H1 (cell line): ENCODE data around the gene FAM170B. TPM values are rescaled to one million over a fixed set of nuclear protein-coding genes. Genes with fewer than 3 reads are reported as not detected.

Experiments
- CTCF ChIA-PET: fragments of 300-600 bp; sonication (Branson Sonifier 250); formaldehyde crosslinking; loops from one replicate; lab custom pipeline; 2021; ENCODE audit not compliant: partially characterized antibody; lab: Charles Lee
- POLR2A ChIA-PET: fragments of 300-600 bp; sonication (Branson Sonifier 250); formaldehyde crosslinking; loops from one replicate; lab custom pipeline; 2021; ENCODE audit warnings: inconsistent platforms; ENCODE audit not compliant: partially characterized antibody; lab: Charles Lee
- DNase-seq, 2 experiments: peaks; one replicate each; pipeline versions ENCODE4 v3.0.0 to v3.0.0-alpha.2; 2010 to 2022; ENCODE audit warnings: low spot score in 2 of 2, low read depth in 1 of 2, mixed read lengths in 1 of 2
- FAIRE-seq: peaks from 2 replicates; lab custom pipeline; 2011; peaks lifted over from hg19 to GRCh38; lab: Jason Lieb, UNC
- H2AFZ ChIP-seq: 2 replicates; pipeline ENCODE4 v1.8.1; 2012; ENCODE audit warnings: low read length, inconsistent platforms
- H2AK5ac ChIP-seq: 2 replicates; pipeline ENCODE4 v1.6.1; 2013; ENCODE audit warnings: low read depth, low read length
- H2BK120ac ChIP-seq: replicated peaks from 2 replicates; pipeline ENCODE3; 2013; ENCODE audit warnings: low read depth, low read length, inconsistent platforms
- H2BK12ac ChIP-seq: 2 replicates; pipeline ENCODE4 v1.6.1; 2013; ENCODE audit warnings: low read depth, low read length
- H2BK15ac ChIP-seq: 2 replicates; pipeline ENCODE4 v1.6.1; 2013; ENCODE audit warnings: low read length
- H2BK20ac ChIP-seq: 2 replicates; pipeline ENCODE4 v1.6.1; 2013; ENCODE audit warnings: low read length
- H2BK5ac ChIP-seq: 2 replicates; pipeline ENCODE4 v1.6.1; 2013; ENCODE audit warnings: low read depth, low read length
- H3K14ac ChIP-seq: 2 replicates; pipeline ENCODE4 v1.6.1; 2013; ENCODE audit warnings: inconsistent platforms; ENCODE audit not compliant: insufficient read length
- H3K18ac ChIP-seq: 2 replicates; pipeline ENCODE4 v1.6.1; 2013; ENCODE audit warnings: low read length; ENCODE audit errors: extremely low read depth
- H3K23ac ChIP-seq: 2 replicates; pipeline ENCODE4 v1.6.1; 2013; ENCODE audit warnings: inconsistent platforms; ENCODE audit not compliant: insufficient read length
- H3K23me2 ChIP-seq: 2 replicates; pipeline ENCODE4 v1.6.1; 2013; ENCODE audit warnings: low read depth, low read length
- H3K27ac ChIP-seq: 2 replicates; pipeline ENCODE4 v1.6.1; 2011; ENCODE audit warnings: low read depth, low read length, inconsistent platforms
- H3K27me3 ChIP-seq, 4 experiments: replicated peaks in 1 of 4; 1 replicate in 1 of 4; 2 replicates in 3 of 4; pipeline versions ENCODE4 v1.6.1 to v1.8.1; 2011 to 2013; ENCODE audit warnings: low read length in 3 of 4, mild to moderate bottlenecking in 3 of 4, inconsistent platforms in 2 of 4, mixed read lengths in 2 of 4, moderate library complexity in 1 of 4; ENCODE audit not compliant: control insufficient read depth in 3 of 4, insufficient read depth in 3 of 4; ENCODE audit errors: extremely low read depth in 1 of 4
- H3K36me3 ChIP-seq, 4 experiments: 2 replicates each; pipeline versions ENCODE4 v1.6.1 to v1.8.1; 2011 to 2013; ENCODE audit warnings: mild to moderate bottlenecking in 4 of 4, low read length in 3 of 4, moderate library complexity in 2 of 4, control low read depth in 1 of 4, inconsistent platforms in 1 of 4; ENCODE audit not compliant: insufficient read depth in 4 of 4, control insufficient read depth in 2 of 4
- H3K4ac ChIP-seq: replicated peaks from 2 replicates; pipeline ENCODE3; 2013; ENCODE audit warnings: low read length, low read depth, mixed read lengths, inconsistent platforms; ENCODE audit not compliant: insufficient read length
- H3K4me1 ChIP-seq, 4 experiments: replicated peaks in 1 of 4; 1 replicate in 1 of 4; 2 replicates in 3 of 4; pipeline versions ENCODE4 v1.6.1 to v1.8.1; 2011 to 2013; ENCODE audit warnings: low read length in 3 of 4, inconsistent platforms in 2 of 4, mixed read lengths in 1 of 4; ENCODE audit not compliant: insufficient read depth in 4 of 4, control insufficient read depth in 3 of 4
- H3K4me2 ChIP-seq, 2 experiments: 2 replicates each; pipeline versions ENCODE4 v1.6.1 to v1.8.1; 2011 to 2013; ENCODE audit warnings: low read depth in 2 of 2, low read length in 2 of 2, control low read depth in 1 of 2, inconsistent platforms in 1 of 2, mild to moderate bottlenecking in 1 of 2; ENCODE audit not compliant: insufficient read depth in 1 of 2
- H3K4me3 ChIP-seq, 4 experiments: fragments of 200-600, 300-600 bp in 1 of 4; sonication (generic), shearing (Covaris generic), sonication (Bioruptor Twin) in 1 of 4; 2 replicates each; pipeline versions ENCODE4 v1.5.1 to v1.8.1; 2011 to 2016; ENCODE audit warnings: low read length in 4 of 4, low read depth in 3 of 4, control low read depth in 2 of 4, inconsistent platforms in 2 of 4, mild to moderate bottlenecking in 2 of 4, mixed read lengths in 1 of 4, moderate library complexity in 1 of 4; ENCODE audit not compliant: insufficient read depth in 2 of 4; ENCODE audit errors: extremely low read depth in 1 of 4
- H3K56ac ChIP-seq: replicated peaks from 2 replicates; pipeline ENCODE3; 2013; ENCODE audit warnings: low read depth, mild to moderate bottlenecking, mixed read lengths, low read length, inconsistent platforms; ENCODE audit not compliant: insufficient read length
- H3K79me1 ChIP-seq: 2 replicates; pipeline ENCODE4 v1.6.1; 2013; ENCODE audit warnings: low read depth, low read length, control low read depth
- H3K79me2 ChIP-seq, 2 experiments: 2 replicates each; pipeline versions ENCODE4 v1.6.1 to v1.8.1; 2012 to 2013; ENCODE audit warnings: low read length in 2 of 2, mild to moderate bottlenecking in 2 of 2, inconsistent platforms in 1 of 2; ENCODE audit not compliant: insufficient read depth in 2 of 2, control insufficient read depth in 1 of 2
- H3K9ac ChIP-seq, 4 experiments: replicated peaks in 1 of 4; 1 replicate in 1 of 4; 2 replicates in 3 of 4; pipeline versions ENCODE4 v1.6.1 to v1.8.1; 2011 to 2013; ENCODE audit warnings: low read depth in 3 of 4, low read length in 3 of 4, control low read depth in 2 of 4, mild to moderate bottlenecking in 2 of 4, moderate library complexity in 2 of 4, inconsistent platforms in 1 of 4; ENCODE audit errors: extremely low read depth in 1 of 4
- H3K9me3 ChIP-seq, 2 experiments: 2 replicates each; pipeline versions ENCODE4 v1.6.1 to v1.8.1; 2012 to 2013; ENCODE audit warnings: mild to moderate bottlenecking in 2 of 2, moderate library complexity in 2 of 2, control low read depth in 1 of 2, inconsistent platforms in 1 of 2, low read depth in 1 of 2, low read length in 1 of 2, mixed read lengths in 1 of 2; ENCODE audit not compliant: insufficient read depth in 2 of 2
- H4K20me1 ChIP-seq, 2 experiments: replicated peaks in 1 of 2; 2 replicates each; pipeline versions ENCODE3 to v1.8.1; 2011 to 2013; ENCODE audit warnings: inconsistent platforms in 2 of 2, low read length in 2 of 2, mild to moderate bottlenecking in 1 of 2; ENCODE audit not compliant: insufficient read depth in 2 of 2, control insufficient read depth in 1 of 2
- H4K5ac ChIP-seq: 2 replicates; pipeline ENCODE4 v1.6.1; 2013; ENCODE audit warnings: low read length, low read depth, mixed read lengths, inconsistent platforms; ENCODE audit not compliant: insufficient read length
- H4K8ac ChIP-seq: 2 replicates; pipeline ENCODE4 v1.8.0; 2013; ENCODE audit warnings: mild to moderate bottlenecking, moderate library complexity, low read length, inconsistent platforms; ENCODE audit not compliant: insufficient read depth; ENCODE audit errors: extremely low read depth
- H4K91ac ChIP-seq: replicated peaks from 2 replicates; pipeline ENCODE3; 2013; ENCODE audit warnings: low read length, mixed read lengths, inconsistent platforms; ENCODE audit not compliant: insufficient read length
- GABPA ChIP-seq: IDR thresholded peaks from 2 replicates; pipeline ENCODE4 v1.6.1; 2011; ENCODE audit warnings: mild to moderate bottlenecking, low read length, moderate library complexity, borderline replicate concordance; ENCODE audit not compliant: insufficient read depth
- KDM5A ChIP-seq: fragments of 200-600 bp; IDR thresholded peaks from 2 replicates; pipeline ENCODE4 v1.7.1; 2012; ENCODE audit warnings: mild to moderate bottlenecking, low read length, inconsistent platforms, mixed read lengths
- POLR2AphosphoS5 ChIP-seq: IDR thresholded peaks from 2 replicates; pipeline ENCODE4 v1.6.1; 2011; ENCODE audit warnings: low read depth, low read length
- RAD21 ChIP-seq, 2 experiments: IDR thresholded peaks in 1 of 2; conservative IDR thresholded peaks in 1 of 2; 2 replicates each; pipeline ENCODE4 v1.6.1; 2011; ENCODE audit warnings: low read depth in 2 of 2, low read length in 2 of 2, improper control_type of control experiment in 1 of 2, inconsistent platforms in 1 of 2, mild to moderate bottlenecking in 1 of 2, moderate library complexity in 1 of 2
- RXRA ChIP-seq: IDR thresholded peaks from 2 replicates; pipeline ENCODE4 v1.6.1; 2011; ENCODE audit warnings: low read depth, mild to moderate bottlenecking, low read length, moderate library complexity; ENCODE audit not compliant: insufficient read depth
- SP1 ChIP-seq: IDR thresholded peaks from 2 replicates; pipeline ENCODE4 v1.6.1; 2011; ENCODE audit warnings: low read depth, low read length
- WGBS, 2 experiments: shearing (Covaris generic) in 1 of 2; methylation state at CpG; one replicate each; pipeline versions ENCODE4 v1.1.6 to v1.1.7; 2013 to 2015; ENCODE audit warnings: low lambda C conversion rate in 2 of 2, mixed read lengths in 2 of 2, inconsistent platforms in 1 of 2, low coverage in 1 of 2, missing lambda C conversion rate in 1 of 2; ENCODE audit not compliant: insufficient replicate concordance in 2 of 2, insufficient coverage in 1 of 2, insufficient read length in 1 of 2; ENCODE audit errors: extremely low coverage in 1 of 2, missing lambda C conversion rate in 1 of 2; 5-methylcytosine and 5-hydroxymethylcytosine counted together
- long read RNA-seq, 2 experiments: library from RNA in 1 of 2; library from capped mRNA in 1 of 2; stranded (forward); transcript quantifications; one replicate each; pipeline ENCODE4 v2.0.0, GENCODE V29; 2021; ENCODE audit warnings: inconsistent platforms in 1 of 2
- polyA minus RNA-seq, 3 experiments: library from RNA; depleted of rRNA, polyadenylated mRNA; stranded (reverse); fragments of >200 nt; gene quantifications; 1 replicate in 2 of 3; 2 replicates in 1 of 3; pipeline ENCODE4 v1.2.3, GENCODE V29; 2011
- polyA plus RNA-seq, 7 experiments: library from polyadenylated mRNA; depleted of rRNA in 3 of 7; stranded (reverse) in 5 of 7; unstranded in 2 of 7; fragments of >200 nt in 5 of 7; fragments of 200-250 nt in 2 of 7; gene quantifications; 1 replicate in 5 of 7; 2 replicates in 1 of 7; 4 replicates in 1 of 7; pipeline versions ENCODE4 v1.2.1 to v1.2.3, GENCODE V29; 2011 to 2013; ENCODE audit warnings: missing spikeins in 2 of 7, mixed read lengths in 2 of 7
- total RNA-seq: library from RNA; stranded (reverse); fragmentation: NEBNext Ultra II Directional; extraction: Animal tissue kit (Norgen Biotek cat#: 25700); gene quantifications from 2 replicates; pipeline ENCODE4 v1.2.1, GENCODE V29; 2021

Gene FAM170B
- total RNA-seq (not detected in 2 replicates), polyA plus RNA-seq (2011; rRNA removed) (not detected in 2 replicates), polyA minus RNA-seq (2011; rRNA and poly(A)+ RNA removed) (not detected in 2 replicates)
- polyA plus RNA-seq (2011; cell fraction: cytosol; rRNA removed) = not detected
- not detected for polyA plus RNA-seq (2011; cell fraction: nucleus; rRNA removed)
- polyA plus RNA-seq (2012, experiment 1 of 2) = not detected in 4 replicates
- not detected for polyA plus RNA-seq (2012, experiment 2 of 2)
- polyA plus RNA-seq (2013, experiment 1 of 2) = not detected
- not detected for polyA plus RNA-seq (2013, experiment 2 of 2)
- polyA minus RNA-seq (2011; cell fraction: cytosol; rRNA and poly(A)+ RNA removed) = not detected
- polyA minus RNA-seq (2011; cell fraction: nucleus; rRNA and poly(A)+ RNA removed) = not detected
- long read RNA-seq, experiment 1 = 0 reads
- long read RNA-seq, experiment 2 = 0 reads

DNA sequence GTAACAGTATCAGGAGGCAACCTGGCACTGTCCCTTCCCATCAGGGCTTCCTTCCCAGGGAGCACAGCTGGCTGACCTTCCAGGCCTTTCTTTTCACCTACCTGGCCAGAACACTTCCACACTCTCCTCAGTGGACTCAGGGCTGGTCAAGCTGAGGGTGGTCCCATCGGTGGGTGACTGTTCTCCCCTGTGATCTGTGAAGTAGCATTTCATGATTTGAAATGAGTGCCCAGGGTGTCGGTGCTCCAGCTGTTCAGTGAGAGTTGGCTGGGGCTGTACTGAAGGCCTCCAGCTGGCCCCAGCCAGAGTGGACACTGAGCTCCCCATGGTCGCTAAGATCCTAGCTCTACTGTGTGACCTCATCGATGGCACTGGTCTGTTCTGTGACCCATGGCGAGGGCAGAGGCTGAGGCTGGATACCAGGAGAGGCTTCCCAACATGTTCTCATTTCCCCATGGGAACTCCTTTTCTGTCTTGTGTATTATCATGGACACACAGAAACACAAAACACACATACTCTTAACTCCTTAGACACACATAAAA is at the start of gene FAM170B:
Gene FAM170B (minus strand): TSS at position 316 of the 543 bp plus-strand sequence. CDS start 103 bp downstream, at position 213.
- H3K56ac ChIP-seq = no peak within 1 kb of the TSS
- no peaks in the 10 kb centered on the region for H3K9me3 ChIP-seq
- H2AFZ ChIP-seq = no peak within 1 kb of the TSS
- no peak within 1 kb of the TSS for H3K4me2 ChIP-seq
- no peak within 1 kb of the TSS for H2BK120ac ChIP-seq
- FAIRE-seq (no peak), DNase-seq (no peak)
- H3K79me1 ChIP-seq = no peaks in the 10 kb centered on the region
- CTCF ChIA-PET = interaction anchor here (1.1 to 2.1 kb wide), 3 partner anchors 13 to 146 kb away, joined by 3 to 4 read pairs (median 3); no protein-coding TSS in a partner anchor
- no peak within 1 kb of the TSS for H2AK5ac ChIP-seq
- H3K23ac ChIP-seq = no peak within 1 kb of the TSS
- no peaks in the 10 kb centered on the region for H3K36me3 ChIP-seq
- H3K9ac ChIP-seq = no peak within 1 kb of the TSS
- no peak within 1 kb of the TSS for H2BK20ac ChIP-seq
- 87% methylated on average over 5 of the region's 5 CpGs; no CpG with 5 or more reads in 1 of the 2 experiments for WGBS, 2 experiments
- no peaks in the 10 kb centered on the region for H4K20me1 ChIP-seq
- H3K4ac ChIP-seq = no peak within 1 kb of the TSS
- H3K27me3 ChIP-seq = no peaks in the 10 kb centered on the region
- H3K18ac ChIP-seq = no peak within 1 kb of the TSS
- H3K4me1 ChIP-seq = no peaks in the 10 kb centered on the region
- no peak within 1 kb of the TSS for H2BK12ac ChIP-seq
- H3K4me3 ChIP-seq = no peak within 1 kb of the TSS
- H3K14ac ChIP-seq = no peak within 1 kb of the TSS
- no peak within 1 kb of the TSS for H2BK5ac ChIP-seq
- no peaks in the 10 kb centered on the region for H3K23me2 ChIP-seq
- no peak within 1 kb of the TSS for H4K5ac ChIP-seq
- H3K79me2 ChIP-seq = no peaks in the 10 kb centered on the region
- no peak within 1 kb of the TSS for H3K27ac ChIP-seq
- H4K91ac ChIP-seq = no peak within 1 kb of the TSS
- no peak within 1 kb of the TSS for H2BK15ac ChIP-seq
- no peak within 1 kb of the TSS for H4K8ac ChIP-seq
- POLR2A ChIA-PET = no interaction called here
- TF ChIP-seq SP1 (no peak), GABPA (no peak), POLR2AphosphoS5 (no peak), KDM5A (no peak), RAD21 (IDR thresholded peaks at IDR 0.05 in 1 of 2, conservative IDR thresholded peaks at IDR 0.05 in 1 of 2; ENCODE audit: low read depth in 2 of 2, low read length in 2 of 2) (no peak), RXRA (no peak)
